H9 (cell line): Measurements from ENCODE around the gene MYT1. TPM values are rescaled to one million over a fixed set of nuclear protein-coding genes. Genes with fewer than 3 reads are reported as not detected.

Experiments used
- DNase-seq: peaks from one replicate; pipeline ENCODE4 v3.0.0-alpha.2; 2017
- H2AFZ ChIP-seq: one replicate; pipeline ENCODE4 v1.6.1; 2013; ENCODE audit warnings: mild to moderate bottlenecking, low read length, control low read depth, moderate library complexity
- H2AK5ac ChIP-seq: 2 replicates; pipeline ENCODE4 v1.6.1; 2013; ENCODE audit warnings: low read length, control low read depth, mixed read lengths; ENCODE audit not compliant: insufficient read length
- H2BK120ac ChIP-seq: one replicate; pipeline ENCODE4 v1.6.1; 2013; ENCODE audit warnings: low read depth, mild to moderate bottlenecking, low read length, control low read depth, inconsistent platforms; ENCODE audit not compliant: poor library complexity, severe bottlenecking
- H2BK12ac ChIP-seq: 2 replicates; pipeline ENCODE4 v1.6.1; 2013; ENCODE audit warnings: low read length, control low read depth, mixed read lengths, low read depth; ENCODE audit not compliant: insufficient read length
- H2BK15ac ChIP-seq: 2 replicates; pipeline ENCODE4 v1.6.1; 2013; ENCODE audit warnings: low read depth, low read length, control low read depth
- H2BK20ac ChIP-seq: one replicate; pipeline ENCODE4 v1.6.1; 2013; ENCODE audit warnings: low read depth, mild to moderate bottlenecking, low read length, control low read depth, inconsistent platforms; ENCODE audit not compliant: poor library complexity, severe bottlenecking
- H2BK5ac ChIP-seq: 2 replicates; pipeline ENCODE4 v1.6.1; 2013; ENCODE audit warnings: low read length, control low read depth, mixed read lengths; ENCODE audit not compliant: insufficient read length
- H3K14ac ChIP-seq: 2 replicates; pipeline ENCODE4 v1.6.1; 2013; ENCODE audit warnings: low read length, control low read depth; ENCODE audit not compliant: insufficient read depth
- H3K18ac ChIP-seq: 2 replicates; pipeline ENCODE4 v1.6.1; 2013; ENCODE audit warnings: low read depth, mild to moderate bottlenecking, mixed read lengths, low read length, control low read depth; ENCODE audit not compliant: insufficient read length
- H3K23ac ChIP-seq: 2 replicates; pipeline ENCODE4 v1.6.1; 2013; ENCODE audit warnings: low read length, control low read depth, mixed read lengths, low read depth; ENCODE audit not compliant: insufficient read length
- H3K23me2 ChIP-seq: 2 replicates; pipeline ENCODE4 v1.6.1; 2013; ENCODE audit warnings: low read depth, mild to moderate bottlenecking, mixed read lengths, low read length, control low read depth; ENCODE audit not compliant: insufficient read length, poor library complexity, severe bottlenecking
- H3K27ac ChIP-seq: 2 replicates; pipeline ENCODE4 v1.5.1; 2013; ENCODE audit warnings: low read length, control low read depth, mixed read lengths, low read depth; ENCODE audit not compliant: insufficient read length
- H3K27me3 ChIP-seq: 2 replicates; pipeline ENCODE4 v1.6.1; 2013; ENCODE audit warnings: low read length, control low read depth, inconsistent platforms; ENCODE audit not compliant: insufficient read depth
- H3K4ac ChIP-seq: 2 replicates; pipeline ENCODE4 v1.6.1; 2013; ENCODE audit warnings: low read depth, mild to moderate bottlenecking, control low read depth, inconsistent platforms, low read length, moderate library complexity
- H3K4me1 ChIP-seq: 2 replicates; pipeline ENCODE4 v1.6.1; 2013; ENCODE audit warnings: low read length, control low read depth, inconsistent platforms; ENCODE audit not compliant: insufficient read depth
- H3K4me2 ChIP-seq: 2 replicates; pipeline ENCODE4 v1.6.1; 2013; ENCODE audit warnings: low read length, control low read depth, mixed read lengths; ENCODE audit not compliant: insufficient read length, insufficient read depth
- H3K56ac ChIP-seq: 2 replicates; pipeline ENCODE4 v1.6.1; 2013; ENCODE audit warnings: low read depth, mild to moderate bottlenecking, mixed read lengths, low read length, control low read depth; ENCODE audit not compliant: insufficient read length
- H3K79me1 ChIP-seq: 2 replicates; pipeline ENCODE4 v1.6.1; 2013; ENCODE audit warnings: low read depth, mild to moderate bottlenecking, moderate library complexity, low read length, control low read depth, inconsistent platforms; ENCODE audit not compliant: insufficient read depth, poor library complexity, severe bottlenecking
- H3K79me2 ChIP-seq: 2 replicates; pipeline ENCODE4 v1.6.1; 2013; ENCODE audit warnings: low read length, control low read depth, inconsistent platforms; ENCODE audit not compliant: insufficient read depth
- H3K9ac ChIP-seq: 2 replicates; pipeline ENCODE4 v1.6.1; 2013; ENCODE audit warnings: low read length, control low read depth, mixed read lengths; ENCODE audit not compliant: insufficient read length; ENCODE audit errors: extremely low read depth
- H3K9me3 ChIP-seq: one replicate; pipeline ENCODE4 v1.6.1; 2013; ENCODE audit warnings: low read depth, low read length, inconsistent platforms; ENCODE audit not compliant: control insufficient read depth
- H3T11ph ChIP-seq: one replicate; pipeline ENCODE4 v1.6.1; 2013; ENCODE audit warnings: mild to moderate bottlenecking, low read length, control low read depth, inconsistent platforms
- H4K20me1 ChIP-seq: one replicate; pipeline ENCODE4 v1.6.1; 2013; ENCODE audit not compliant: control insufficient read depth, insufficient read length, insufficient read depth
- H4K5ac ChIP-seq: 2 replicates; pipeline ENCODE4 v1.6.1; 2013; ENCODE audit warnings: low read depth, mild to moderate bottlenecking, mixed read lengths, low read length, control low read depth; ENCODE audit not compliant: insufficient read length
- H4K8ac ChIP-seq: replicated peaks from 2 replicates; pipeline ENCODE4 v1.6.1; 2013; ENCODE audit warnings: low read length, control low read depth, mixed read lengths, low read depth; ENCODE audit not compliant: insufficient read length
- H4K91ac ChIP-seq: 2 replicates; pipeline ENCODE4 v1.6.1; 2013; ENCODE audit warnings: low read depth, mild to moderate bottlenecking, moderate library complexity, mixed read lengths, low read length, control low read depth; ENCODE audit not compliant: insufficient read length
- H3K27ac Mint-ChIP-seq, 3 experiments: 2 replicates in 2 of 3; 3 replicates in 1 of 3; pipeline ENCODE4 v1.8.0; 2020 to 2021; ENCODE audit warnings: mixed read lengths in 3 of 3, mild to moderate bottlenecking in 1 of 3, moderate library complexity in 1 of 3
- H3K27me3 Mint-ChIP-seq: 2 replicates; pipeline ENCODE4 v1.8.0; 2021; ENCODE audit warnings: low read depth, mild to moderate bottlenecking, moderate library complexity, mixed read lengths
- H3K36me3 Mint-ChIP-seq, 3 experiments: 2 replicates in 2 of 3; 3 replicates in 1 of 3; pipeline ENCODE4 v1.8.0; 2020 to 2021; ENCODE audit warnings: low read depth in 3 of 3, mixed read lengths in 3 of 3; ENCODE audit not compliant: insufficient read depth in 1 of 3
- H3K4me1 Mint-ChIP-seq, 2 experiments: 2 replicates each; pipeline ENCODE4 v1.8.0; 2020; ENCODE audit warnings: mixed read lengths in 2 of 2
- H3K4me3 Mint-ChIP-seq, 2 experiments: 2 replicates in 1 of 2; 3 replicates in 1 of 2; pipeline ENCODE4 v1.8.0; 2020 to 2021; ENCODE audit warnings: mild to moderate bottlenecking in 2 of 2, mixed read lengths in 2 of 2, moderate library complexity in 1 of 2
- H3K9me3 Mint-ChIP-seq, 2 experiments: 2 replicates in 1 of 2; 3 replicates in 1 of 2; pipeline ENCODE4 v1.8.0; 2020; ENCODE audit warnings: mild to moderate bottlenecking in 2 of 2, mixed read lengths in 2 of 2, moderate library complexity in 1 of 2
- CTCF ChIP-seq: fragments of 200-600 bp; sonication (generic); conservative IDR thresholded peaks from 3 replicates; pipeline ENCODE4 v1.8.0; 2021; ENCODE audit warnings: antibody characterized with exemption, mild to moderate bottlenecking
- WGBS: extraction: QIAGEN DNeasy Blood & Tissue Kit; methylation state at CpG from one replicate; pipeline ENCODE4 v1.1.7; 2013; ENCODE audit warnings: missing lambda C conversion rate, low lambda C conversion rate, mixed read lengths; ENCODE audit not compliant: insufficient read length; ENCODE audit errors: extremely low coverage; 5-methylcytosine and 5-hydroxymethylcytosine counted together
- total RNA-seq: library from RNA; stranded (reverse); gene quantifications from 2 replicates; pipeline ENCODE4 v1.2.1, GENCODE V29; 2021

MYT1 gene
- total RNA-seq, 1 experiment from 2014 or later, result 0.79 TPM

DNA sequence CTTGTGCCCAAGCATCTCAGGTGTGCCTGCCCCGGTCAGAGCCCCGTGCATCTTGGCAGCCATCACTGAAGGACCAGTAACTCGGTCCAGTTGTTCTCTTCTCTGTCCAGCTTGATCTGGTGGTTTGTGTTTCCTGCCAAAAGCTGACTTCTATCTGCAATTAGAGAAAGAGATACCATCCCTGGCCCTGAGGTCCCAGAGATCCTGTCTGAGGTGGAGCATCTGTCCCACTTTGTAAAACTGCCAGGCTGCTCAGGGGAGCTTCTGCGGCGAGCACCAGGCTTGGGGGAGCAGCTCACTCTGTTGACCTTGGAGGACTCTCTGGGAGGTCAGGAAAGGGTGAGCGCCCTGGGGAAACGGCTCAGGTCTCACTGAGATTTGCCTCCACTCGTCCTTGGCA is 35.1 kb downstream of the MYT1 start:
- no peak for DNase-seq
- H3K4me2 ChIP-seq, result no peak overlapping the region
- Mint-ChIP-seq H3K4me1 (peaks cover 2 to 17% of the 10 kb centered on the region in 2 experiments), H3K27ac (no peak overlapping the region), H3K36me3 (peaks cover 8 to 23% (median 13%) of the 10 kb centered on the region in 3 experiments; a peak in 6 of 7 replicates), H3K9me3 (peaks cover 16 to 21% of the 10 kb centered on the region in 2 experiments), H3K27me3 (peaks cover 24% of the 10 kb centered on the region), H3K4me3 (no peak overlapping the region)
- H3T11ph ChIP-seq, result no peak overlapping the region
- no peaks in the 10 kb centered on the region for H3K23me2 ChIP-seq
- no peak overlapping the region for H3K56ac ChIP-seq
- no peak overlapping the region for H3K18ac ChIP-seq
- H2BK20ac ChIP-seq, result no peak overlapping the region
- no peaks in the 10 kb centered on the region for H3K9me3 ChIP-seq
- H2BK15ac ChIP-seq, result no peak overlapping the region; the same call in 1 of the 2 replicates
- H3K79me1 ChIP-seq, result no peaks in the 10 kb centered on the region
- H4K5ac ChIP-seq, result no peak overlapping the region
- H2BK12ac ChIP-seq, result no peak overlapping the region
- no peak overlapping the region for H4K8ac ChIP-seq
- H3K9ac ChIP-seq, result no peak overlapping the region
- H2BK120ac ChIP-seq, result no peak overlapping the region
- no peak overlapping the region for H3K14ac ChIP-seq
- TF ChIP-seq CTCF, result no peak
- no peak overlapping the region for H3K27ac ChIP-seq
- H3K27me3 ChIP-seq, result no peaks in the 10 kb centered on the region
- no peak overlapping the region for H4K91ac ChIP-seq
- no peaks in the 10 kb centered on the region for H4K20me1 ChIP-seq
- no peak overlapping the region for H3K4ac ChIP-seq
- no peak overlapping the region for H2BK5ac ChIP-seq
- H3K23ac ChIP-seq, result no peak overlapping the region
- WGBS, result no CpG with 5 or more reads among the region's 8 CpGs
- no peaks in the 10 kb centered on the region for H3K79me2 ChIP-seq
- H2AK5ac ChIP-seq, result no peak overlapping the region
- no peak overlapping the region for H2AFZ ChIP-seq
- H3K4me1 ChIP-seq, result 0 out of 2 replicates have a peak, but pooled peaks cover 3% of the 10 kb centered on the region
